SH-SY5Y (cell line): ENCODE measurements around the gene PLA2G4F.

Source experiments
- GATA2 ChIP-seq: IDR thresholded peaks from 2 replicates; pipeline ENCODE4 v1.6.1; 2011; ENCODE audit warnings: mild to moderate bottlenecking, low read depth, low read length
- GATA3 ChIP-seq: IDR thresholded peaks from 2 replicates; pipeline ENCODE4 v1.6.1; 2011; ENCODE audit warnings: low read depth, mild to moderate bottlenecking, low read length, moderate library complexity

- TF ChIP-seq GATA2, result no peak
- no peak for TF ChIP-seq GATA3
Measured at GRCh38 chr15:42190370-42190769, 33.9 kb upstream of the PLA2G4F start.
